H9 (cell line): ENCODE data around the gene AEN. TPM values are rescaled to one million over a fixed set of nuclear protein-coding genes. Genes with fewer than 3 reads are reported as not detected.

Source experiments
- DNase-seq: peaks from one replicate; pipeline ENCODE4 v3.0.0-alpha.2; 2017
- H2AFZ ChIP-seq: one replicate; pipeline ENCODE4 v1.6.1; 2013; ENCODE audit warnings: mild to moderate bottlenecking, low read length, control low read depth, moderate library complexity
- H2AK5ac ChIP-seq: 2 replicates; pipeline ENCODE4 v1.6.1; 2013; ENCODE audit warnings: low read length, control low read depth, mixed read lengths; ENCODE audit not compliant: insufficient read length
- H2BK120ac ChIP-seq: one replicate; pipeline ENCODE4 v1.6.1; 2013; ENCODE audit warnings: low read depth, mild to moderate bottlenecking, low read length, control low read depth, inconsistent platforms; ENCODE audit not compliant: poor library complexity, severe bottlenecking
- H2BK12ac ChIP-seq: 2 replicates; pipeline ENCODE4 v1.6.1; 2013; ENCODE audit warnings: low read length, control low read depth, mixed read lengths, low read depth; ENCODE audit not compliant: insufficient read length
- H2BK15ac ChIP-seq: 2 replicates; pipeline ENCODE4 v1.6.1; 2013; ENCODE audit warnings: low read depth, low read length, control low read depth
- H2BK20ac ChIP-seq: one replicate; pipeline ENCODE4 v1.6.1; 2013; ENCODE audit warnings: low read depth, mild to moderate bottlenecking, low read length, control low read depth, inconsistent platforms; ENCODE audit not compliant: poor library complexity, severe bottlenecking
- H2BK5ac ChIP-seq: 2 replicates; pipeline ENCODE4 v1.6.1; 2013; ENCODE audit warnings: low read length, control low read depth, mixed read lengths; ENCODE audit not compliant: insufficient read length
- H3K14ac ChIP-seq: 2 replicates; pipeline ENCODE4 v1.6.1; 2013; ENCODE audit warnings: low read length, control low read depth; ENCODE audit not compliant: insufficient read depth
- H3K18ac ChIP-seq: 2 replicates; pipeline ENCODE4 v1.6.1; 2013; ENCODE audit warnings: low read depth, mild to moderate bottlenecking, mixed read lengths, low read length, control low read depth; ENCODE audit not compliant: insufficient read length
- H3K23ac ChIP-seq: 2 replicates; pipeline ENCODE4 v1.6.1; 2013; ENCODE audit warnings: low read length, control low read depth, mixed read lengths, low read depth; ENCODE audit not compliant: insufficient read length
- H3K23me2 ChIP-seq: 2 replicates; pipeline ENCODE4 v1.6.1; 2013; ENCODE audit warnings: low read depth, mild to moderate bottlenecking, mixed read lengths, low read length, control low read depth; ENCODE audit not compliant: insufficient read length, poor library complexity, severe bottlenecking
- H3K27ac ChIP-seq: 2 replicates; pipeline ENCODE4 v1.5.1; 2013; ENCODE audit warnings: low read length, control low read depth, mixed read lengths, low read depth; ENCODE audit not compliant: insufficient read length
- H3K27me3 ChIP-seq: 2 replicates; pipeline ENCODE4 v1.6.1; 2013; ENCODE audit warnings: low read length, control low read depth, inconsistent platforms; ENCODE audit not compliant: insufficient read depth
- H3K4ac ChIP-seq: 2 replicates; pipeline ENCODE4 v1.6.1; 2013; ENCODE audit warnings: low read depth, mild to moderate bottlenecking, control low read depth, inconsistent platforms, low read length, moderate library complexity
- H3K4me1 ChIP-seq: 2 replicates; pipeline ENCODE4 v1.6.1; 2013; ENCODE audit warnings: low read length, control low read depth, inconsistent platforms; ENCODE audit not compliant: insufficient read depth
- H3K4me2 ChIP-seq: 2 replicates; pipeline ENCODE4 v1.6.1; 2013; ENCODE audit warnings: low read length, control low read depth, mixed read lengths; ENCODE audit not compliant: insufficient read length, insufficient read depth
- H3K56ac ChIP-seq: 2 replicates; pipeline ENCODE4 v1.6.1; 2013; ENCODE audit warnings: low read depth, mild to moderate bottlenecking, mixed read lengths, low read length, control low read depth; ENCODE audit not compliant: insufficient read length
- H3K79me1 ChIP-seq: 2 replicates; pipeline ENCODE4 v1.6.1; 2013; ENCODE audit warnings: low read depth, mild to moderate bottlenecking, moderate library complexity, low read length, control low read depth, inconsistent platforms; ENCODE audit not compliant: insufficient read depth, poor library complexity, severe bottlenecking
- H3K79me2 ChIP-seq: 2 replicates; pipeline ENCODE4 v1.6.1; 2013; ENCODE audit warnings: low read length, control low read depth, inconsistent platforms; ENCODE audit not compliant: insufficient read depth
- H3K9ac ChIP-seq: 2 replicates; pipeline ENCODE4 v1.6.1; 2013; ENCODE audit warnings: low read length, control low read depth, mixed read lengths; ENCODE audit not compliant: insufficient read length; ENCODE audit errors: extremely low read depth
- H3K9me3 ChIP-seq: one replicate; pipeline ENCODE4 v1.6.1; 2013; ENCODE audit warnings: low read depth, low read length, inconsistent platforms; ENCODE audit not compliant: control insufficient read depth
- H3T11ph ChIP-seq: one replicate; pipeline ENCODE4 v1.6.1; 2013; ENCODE audit warnings: mild to moderate bottlenecking, low read length, control low read depth, inconsistent platforms
- H4K20me1 ChIP-seq: one replicate; pipeline ENCODE4 v1.6.1; 2013; ENCODE audit not compliant: control insufficient read depth, insufficient read length, insufficient read depth
- H4K5ac ChIP-seq: 2 replicates; pipeline ENCODE4 v1.6.1; 2013; ENCODE audit warnings: low read depth, mild to moderate bottlenecking, mixed read lengths, low read length, control low read depth; ENCODE audit not compliant: insufficient read length
- H4K8ac ChIP-seq: replicated peaks from 2 replicates; pipeline ENCODE4 v1.6.1; 2013; ENCODE audit warnings: low read length, control low read depth, mixed read lengths, low read depth; ENCODE audit not compliant: insufficient read length
- H4K91ac ChIP-seq: 2 replicates; pipeline ENCODE4 v1.6.1; 2013; ENCODE audit warnings: low read depth, mild to moderate bottlenecking, moderate library complexity, mixed read lengths, low read length, control low read depth; ENCODE audit not compliant: insufficient read length
- H3K27ac Mint-ChIP-seq, 3 experiments: 2 replicates in 2 of 3; 3 replicates in 1 of 3; pipeline ENCODE4 v1.8.0; 2020 to 2021; ENCODE audit warnings: mixed read lengths in 3 of 3, mild to moderate bottlenecking in 1 of 3, moderate library complexity in 1 of 3
- H3K27me3 Mint-ChIP-seq: 2 replicates; pipeline ENCODE4 v1.8.0; 2021; ENCODE audit warnings: low read depth, mild to moderate bottlenecking, moderate library complexity, mixed read lengths
- H3K36me3 Mint-ChIP-seq, 3 experiments: 2 replicates in 2 of 3; 3 replicates in 1 of 3; pipeline ENCODE4 v1.8.0; 2020 to 2021; ENCODE audit warnings: low read depth in 3 of 3, mixed read lengths in 3 of 3; ENCODE audit not compliant: insufficient read depth in 1 of 3
- H3K4me1 Mint-ChIP-seq, 2 experiments: 2 replicates each; pipeline ENCODE4 v1.8.0; 2020; ENCODE audit warnings: mixed read lengths in 2 of 2
- H3K4me3 Mint-ChIP-seq, 2 experiments: 2 replicates in 1 of 2; 3 replicates in 1 of 2; pipeline ENCODE4 v1.8.0; 2020 to 2021; ENCODE audit warnings: mild to moderate bottlenecking in 2 of 2, mixed read lengths in 2 of 2, moderate library complexity in 1 of 2
- H3K9me3 Mint-ChIP-seq, 2 experiments: 2 replicates in 1 of 2; 3 replicates in 1 of 2; pipeline ENCODE4 v1.8.0; 2020; ENCODE audit warnings: mild to moderate bottlenecking in 2 of 2, mixed read lengths in 2 of 2, moderate library complexity in 1 of 2
- WGBS: extraction: QIAGEN DNeasy Blood & Tissue Kit; methylation state at CpG from one replicate; pipeline ENCODE4 v1.1.7; 2013; ENCODE audit warnings: missing lambda C conversion rate, low lambda C conversion rate, mixed read lengths; ENCODE audit not compliant: insufficient read length; ENCODE audit errors: extremely low coverage; 5-methylcytosine and 5-hydroxymethylcytosine counted together
- total RNA-seq: library from RNA; stranded (reverse); gene quantifications from 2 replicates; pipeline ENCODE4 v1.2.1, GENCODE V29; 2021
- TF ChIP-seq, protein P1 (sequence below): fragments of 200-600 bp; sonication (generic); conservative IDR thresholded peaks from 3 replicates; pipeline ENCODE4 v1.8.0; 2021; ENCODE audit warnings: antibody characterized with exemption, mild to moderate bottlenecking

AEN gene
- total RNA-seq, 1 experiment from 2014 or later, result 132 TPM

DNA sequence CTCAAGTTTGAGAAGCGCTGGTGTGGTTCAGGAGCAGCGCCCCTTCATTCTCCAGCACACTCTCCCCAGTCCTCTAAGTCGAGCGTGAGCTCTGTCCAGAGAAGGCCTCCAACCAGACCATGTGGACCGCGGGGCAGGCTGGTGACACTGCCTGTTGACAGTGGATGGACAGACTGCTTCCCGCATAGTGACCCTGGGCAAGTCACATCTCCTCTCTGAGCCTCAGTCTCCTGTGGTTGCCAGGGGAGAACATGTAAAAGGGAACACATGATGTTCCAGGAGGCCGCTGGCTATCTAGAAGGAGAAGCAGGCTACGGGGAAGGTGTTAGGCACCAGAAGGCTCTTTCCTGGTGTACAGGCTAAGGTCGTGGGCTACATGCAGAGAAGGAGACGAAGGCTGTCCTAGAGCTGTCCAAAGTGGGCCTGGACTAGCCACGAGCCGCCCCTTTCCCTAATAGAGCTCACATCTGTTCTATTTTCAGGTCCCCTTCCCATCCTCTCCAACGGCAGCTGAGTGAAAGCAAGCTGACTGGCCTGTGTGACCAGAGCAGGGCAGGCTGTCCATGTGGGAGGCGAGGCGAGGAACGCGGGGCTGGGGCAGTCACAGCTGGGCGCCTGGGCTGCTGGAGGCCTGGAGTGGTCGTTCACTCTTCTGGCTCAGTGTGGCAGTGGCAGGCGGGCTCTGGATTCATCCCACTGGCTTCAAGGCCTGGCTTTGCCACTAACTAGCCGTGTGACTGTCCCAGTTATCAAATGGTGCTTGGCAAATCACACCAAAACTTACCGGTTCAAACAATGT lies 28.8 kb downstream of the AEN start:
- no peak overlapping the region for H2BK20ac ChIP-seq
- H2BK12ac ChIP-seq, result no peak overlapping the region
- no peaks in the 10 kb centered on the region for H3K36me3 Mint-ChIP-seq
- no peaks in the 10 kb centered on the region for H3K79me2 ChIP-seq
- DNase-seq, result no peak
- WGBS, result no CpG with 5 or more reads among the region's 23 CpGs
- H3K27me3 Mint-ChIP-seq, result no peaks in the 10 kb centered on the region; the same call in 1 of the 2 replicates
- H3K27ac Mint-ChIP-seq, result peak overlapping the region in 2 of 3 experiments; percentile 5 to 35; a peak in 3 of 7 replicates
- no peak overlapping the region for H2BK5ac ChIP-seq
- H4K91ac ChIP-seq, result no peak overlapping the region
- no peaks in the 10 kb centered on the region for H3K23me2 ChIP-seq
- H2AK5ac ChIP-seq, result no peak overlapping the region
- H3K4me3 Mint-ChIP-seq, result no peak overlapping the region
- no peak overlapping the region for H3K23ac ChIP-seq
- no peaks in the 10 kb centered on the region for H3K79me1 ChIP-seq
- H3K4ac ChIP-seq, result no peak overlapping the region
- H2BK120ac ChIP-seq, result no peak overlapping the region
- no peak overlapping the region for H3K27ac ChIP-seq
- no peak overlapping the region for H4K5ac ChIP-seq
- no peaks in the 10 kb centered on the region for H3K27me3 ChIP-seq
- no peaks in the 10 kb centered on the region; the same call in 1 of the 2 replicates for H3K4me1 ChIP-seq
- H4K8ac ChIP-seq, result no peak overlapping the region
- no peaks in the 10 kb centered on the region for H3K9me3 Mint-ChIP-seq
- no peak overlapping the region for H3K4me2 ChIP-seq
- no peak overlapping the region for H3K56ac ChIP-seq
- no peaks in the 10 kb centered on the region for H3K9me3 ChIP-seq
- no peak overlapping the region for H3K9ac ChIP-seq
- H3K4me1 Mint-ChIP-seq, result peaks cover 24 to 26% of the 10 kb centered on the region in 2 experiments
- no peak overlapping the region for H3K14ac ChIP-seq
- no peaks in the 10 kb centered on the region for H4K20me1 ChIP-seq
- no peak overlapping the region for H2AFZ ChIP-seq
- no peak overlapping the region for H2BK15ac ChIP-seq
- H3T11ph ChIP-seq, result no peak overlapping the region
- TF ChIP-seq, protein P1, sequence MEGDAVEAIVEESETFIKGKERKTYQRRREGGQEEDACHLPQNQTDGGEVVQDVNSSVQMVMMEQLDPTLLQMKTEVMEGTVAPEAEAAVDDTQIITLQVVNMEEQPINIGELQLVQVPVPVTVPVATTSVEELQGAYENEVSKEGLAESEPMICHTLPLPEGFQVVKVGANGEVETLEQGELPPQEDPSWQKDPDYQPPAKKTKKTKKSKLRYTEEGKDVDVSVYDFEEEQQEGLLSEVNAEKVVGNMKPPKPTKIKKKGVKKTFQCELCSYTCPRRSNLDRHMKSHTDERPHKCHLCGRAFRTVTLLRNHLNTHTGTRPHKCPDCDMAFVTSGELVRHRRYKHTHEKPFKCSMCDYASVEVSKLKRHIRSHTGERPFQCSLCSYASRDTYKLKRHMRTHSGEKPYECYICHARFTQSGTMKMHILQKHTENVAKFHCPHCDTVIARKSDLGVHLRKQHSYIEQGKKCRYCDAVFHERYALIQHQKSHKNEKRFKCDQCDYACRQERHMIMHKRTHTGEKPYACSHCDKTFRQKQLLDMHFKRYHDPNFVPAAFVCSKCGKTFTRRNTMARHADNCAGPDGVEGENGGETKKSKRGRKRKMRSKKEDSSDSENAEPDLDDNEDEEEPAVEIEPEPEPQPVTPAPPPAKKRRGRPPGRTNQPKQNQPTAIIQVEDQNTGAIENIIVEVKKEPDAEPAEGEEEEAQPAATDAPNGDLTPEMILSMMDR, result no peak
- H3K18ac ChIP-seq, result no peak overlapping the region
